Breast epithelium (tissue), 3 donors: ENCODE data around the gene REPS1.

Source experiments
- POLR2A ChIP-seq: fragments of 450-650 bp; IDR thresholded peaks from one replicate; pipeline ENCODE4 v1.6.1; 2016; ENCODE audit warnings: antibody characterized with exemption, mild to moderate bottlenecking, moderate library complexity
- POLR2AphosphoS5 ChIP-seq, 3 donors: sonication (generic); formaldehyde crosslinking; IDR thresholded peaks; one replicate each; pipeline ENCODE4 v1.6.1; 2017; ENCODE audit warnings: antibody characterized with exemption in 3 of 3
- TF ChIP-seq, protein P1 (sequence below), 3 donors: fragments of 450-650 bp; IDR thresholded peaks; one replicate each; pipeline ENCODE4 v1.5.1; 2016 to 2017; ENCODE audit warnings: antibody characterized with exemption in 3 of 3, mild to moderate bottlenecking in 3 of 3, moderate library complexity in 3 of 3

DNA sequence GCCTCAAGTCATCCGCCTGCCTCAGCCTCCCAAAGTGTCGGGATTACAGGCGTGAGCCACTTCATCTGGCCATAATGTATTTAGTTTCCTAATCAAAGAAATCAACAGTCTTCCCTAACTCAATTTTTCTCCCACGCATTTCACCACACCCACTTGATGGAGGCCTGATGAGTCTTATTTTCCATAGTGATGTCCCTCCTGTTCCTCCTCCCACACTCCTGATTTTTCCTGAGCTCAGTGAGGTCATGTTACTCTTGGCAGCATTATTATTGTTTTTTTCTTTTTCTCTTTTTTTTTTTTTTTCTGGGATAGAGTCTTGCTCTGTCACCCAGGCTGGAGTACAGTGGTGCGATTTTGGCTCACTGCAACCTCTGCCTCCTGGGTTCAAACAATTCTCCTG lies 49.4 kb upstream of the REPS1 start:
- TF ChIP-seq, protein P1, sequence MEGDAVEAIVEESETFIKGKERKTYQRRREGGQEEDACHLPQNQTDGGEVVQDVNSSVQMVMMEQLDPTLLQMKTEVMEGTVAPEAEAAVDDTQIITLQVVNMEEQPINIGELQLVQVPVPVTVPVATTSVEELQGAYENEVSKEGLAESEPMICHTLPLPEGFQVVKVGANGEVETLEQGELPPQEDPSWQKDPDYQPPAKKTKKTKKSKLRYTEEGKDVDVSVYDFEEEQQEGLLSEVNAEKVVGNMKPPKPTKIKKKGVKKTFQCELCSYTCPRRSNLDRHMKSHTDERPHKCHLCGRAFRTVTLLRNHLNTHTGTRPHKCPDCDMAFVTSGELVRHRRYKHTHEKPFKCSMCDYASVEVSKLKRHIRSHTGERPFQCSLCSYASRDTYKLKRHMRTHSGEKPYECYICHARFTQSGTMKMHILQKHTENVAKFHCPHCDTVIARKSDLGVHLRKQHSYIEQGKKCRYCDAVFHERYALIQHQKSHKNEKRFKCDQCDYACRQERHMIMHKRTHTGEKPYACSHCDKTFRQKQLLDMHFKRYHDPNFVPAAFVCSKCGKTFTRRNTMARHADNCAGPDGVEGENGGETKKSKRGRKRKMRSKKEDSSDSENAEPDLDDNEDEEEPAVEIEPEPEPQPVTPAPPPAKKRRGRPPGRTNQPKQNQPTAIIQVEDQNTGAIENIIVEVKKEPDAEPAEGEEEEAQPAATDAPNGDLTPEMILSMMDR (IDR thresholded peaks at IDR 0.05): no peak
- TF ChIP-seq POLR2A (no peak), POLR2AphosphoS5 (IDR thresholded peaks at IDR 0.05) (no peak)
